Osteoblast (primary cell): ENCODE results near the gene COL24A1. TPM values are rescaled to one million over a fixed set of nuclear protein-coding genes. Genes with fewer than 3 reads are reported as not detected.

ENCODE experiments used
- DNase-seq: peaks from one replicate; pipeline ENCODE4 v3.0.0; 2011; ENCODE audit warnings: low spot score, mixed read lengths; ENCODE audit not compliant: insufficient read length; ENCODE audit errors: missing footprints
- H2AFZ ChIP-seq: 2 replicates; pipeline ENCODE4 v1.6.0; 2011; ENCODE audit warnings: mild to moderate bottlenecking, low read length
- H3K27ac ChIP-seq: 2 replicates; pipeline ENCODE4 v1.5.1; 2011; ENCODE audit warnings: mild to moderate bottlenecking, low read depth, low read length, moderate library complexity
- H3K27me3 ChIP-seq: 2 replicates; pipeline ENCODE4 v1.6.0; 2012; ENCODE audit warnings: mild to moderate bottlenecking, control low read depth, inconsistent platforms, low read length, moderate library complexity; ENCODE audit not compliant: insufficient read depth
- H3K36me3 ChIP-seq: 2 replicates; pipeline ENCODE4 v1.5.1; 2011; ENCODE audit warnings: mild to moderate bottlenecking, low read length, control low read depth, moderate library complexity; ENCODE audit not compliant: insufficient read depth
- H3K4me1 ChIP-seq: 2 replicates; pipeline ENCODE4 v1.5.1; 2011; ENCODE audit warnings: mild to moderate bottlenecking, low read length, control low read depth, moderate library complexity; ENCODE audit not compliant: insufficient read depth
- H3K4me2 ChIP-seq: 2 replicates; pipeline ENCODE4 v1.6.0; 2011; ENCODE audit warnings: mild to moderate bottlenecking, low read length; ENCODE audit not compliant: insufficient read depth
- H3K4me3 ChIP-seq: fragments of 200-600 bp; sonication (generic); 3 replicates; pipeline ENCODE4 v1.5.1; 2012; ENCODE audit warnings: mild to moderate bottlenecking, low read length, inconsistent platforms; ENCODE audit not compliant: insufficient read depth
- H3K79me2 ChIP-seq: 2 replicates; pipeline ENCODE4 v1.6.0; 2012; ENCODE audit warnings: mild to moderate bottlenecking, low read length, control low read depth, inconsistent platforms; ENCODE audit not compliant: insufficient read depth
- H3K9me3 ChIP-seq: 2 replicates; pipeline ENCODE4 v1.5.1; 2011; ENCODE audit warnings: low read depth, low read length, control low read depth
- H4K20me1 ChIP-seq: 2 replicates; pipeline ENCODE4 v1.6.0; 2012; ENCODE audit warnings: mild to moderate bottlenecking, low read length, control low read depth; ENCODE audit not compliant: insufficient read depth
- CTCF ChIP-seq: IDR thresholded peaks from 2 replicates; pipeline ENCODE4 v1.5.1; 2011; ENCODE audit warnings: mild to moderate bottlenecking, low read depth, low read length, moderate library complexity; ENCODE audit errors: extremely low read depth
- total RNA-seq: library from RNA; depleted of rRNA; stranded (reverse); fragments of >200 nt; gene quantifications from 2 replicates; pipeline ENCODE4 v1.2.3, GENCODE V29; 2012

COL24A1 gene
- total RNA-seq = 1.1 and 1.8 TPM in 2 replicates

- no peak for TF ChIP-seq CTCF
- Histone ChIP-seq H3K79me2 (no peaks in the 10 kb centered on the region), H3K9me3 (no peaks in the 10 kb centered on the region), H3K27ac (no peak within 1 kb of the TSS), H4K20me1 (no peaks in the 10 kb centered on the region), H3K4me1 (peaks cover 30% of the 10 kb centered on the region), H3K27me3 (no peaks in the 10 kb centered on the region), H3K36me3 (no peaks in the 10 kb centered on the region), H3K4me3 (peak within 1 kb of the TSS; percentile 71), H2AFZ (peak within 1 kb of the TSS; percentile 90), H3K4me2 (peak within 1 kb of the TSS; percentile 93)
- DNase-seq = peak; percentile 92
These were observed at the start of gene COL24A1 for GRCh38 chr1:86156566-86157455. Gene COL24A1 (minus strand): TSS chr1:86156772. CDS start chr1:86156396, 376 bp downstream.

- Histone ChIP-seq H3K4me3 (no peak overlapping the region), H4K20me1 (no peaks in the 10 kb centered on the region), H3K27me3 (no peaks in the 10 kb centered on the region), H2AFZ (no peak overlapping the region), H3K79me2 (no peaks in the 10 kb centered on the region), H3K4me1 (peaks cover 35% of the 10 kb centered on the region), H3K9me3 (no peaks in the 10 kb centered on the region), H3K27ac (no peak overlapping the region), H3K4me2 (peak overlapping the region; percentile 19), H3K36me3 (no peaks in the 10 kb centered on the region)
- TF ChIP-seq CTCF = no peak
- peak; percentile 71 for DNase-seq
These were observed 49.2 kb upstream of the COL24A1 start for GRCh38 chr1:86205741-86206140.

- H3K4me2 ChIP-seq = no peak overlapping the region
- no peaks in the 10 kb centered on the region for H3K27me3 ChIP-seq
- H3K36me3 ChIP-seq = no peaks in the 10 kb centered on the region
- no peak overlapping the region for H2AFZ ChIP-seq
- H3K79me2 ChIP-seq = no peaks in the 10 kb centered on the region
- TF ChIP-seq CTCF = no peak
- H3K27ac ChIP-seq = no peak overlapping the region
- H3K4me3 ChIP-seq = no peak overlapping the region
- no peak for DNase-seq
- H3K9me3 ChIP-seq = no peaks in the 10 kb centered on the region
- H4K20me1 ChIP-seq = no peaks in the 10 kb centered on the region
- peaks cover 29% of the 10 kb centered on the region for H3K4me1 ChIP-seq
These were observed 46.2 kb upstream of the COL24A1 start for GRCh38 chr1:86202552-86203340.

GRCh38 chr1:86201311-86201710 lies 44.7 kb upstream of the COL24A1 start:
- Histone ChIP-seq H3K4me3 (no peak overlapping the region), H3K9me3 (no peaks in the 10 kb centered on the region), H3K4me1 (peaks cover 17% of the 10 kb centered on the region), H4K20me1 (no peaks in the 10 kb centered on the region), H3K36me3 (no peaks in the 10 kb centered on the region), H3K79me2 (no peaks in the 10 kb centered on the region), H3K27me3 (no peaks in the 10 kb centered on the region), H3K4me2 (peak overlapping the region; percentile 60), H2AFZ (no peak overlapping the region), H3K27ac (no peak overlapping the region)
- TF ChIP-seq CTCF = no peak
- DNase-seq = peak; percentile 62
